NT2/D1 (cell line): ENCODE measurements around the gene DMTF1.

Experiments
- SUZ12 ChIP-seq: IDR thresholded peaks from 2 replicates; pipeline ENCODE4 v1.6.1; 2011; ENCODE audit not compliant: insufficient read length, insufficient read depth; ENCODE audit errors: extremely low read depth
- YY1 ChIP-seq: IDR thresholded peaks from 2 replicates; pipeline ENCODE4 v1.6.1; 2011; ENCODE audit not compliant: insufficient read length, insufficient read depth
- ZNF274 ChIP-seq: IDR thresholded peaks from 2 replicates; pipeline ENCODE4 v1.6.1; 2011; ENCODE audit warnings: mild to moderate bottlenecking, low read depth, low read length

GRCh38 chr7:87151729-87152111 is 533 bp upstream of the DMTF1 start:
- TF ChIP-seq YY1 (no peak), ZNF274 (no peak), SUZ12 (no peak)
